Measurements from ENCODE around the gene CMIP.

Gene CMIP

GRCh38 chr16:81491541-81492188 is 47.1 kb downstream of the CMIP start:
- no peak for TF ChIP-seq CTCF (IDR thresholded peaks at IDR 0.05; ENCODE audit: low read depth, low read length)
- no peak for DNase-seq (ENCODE audit: low read depth in 2 of 2)
- H3K4me3 ChIP-seq (replicated peaks in 1 of 2; ENCODE audit: low read depth in 2 of 2, low read length in 2 of 2), result no peak overlapping the region

GRCh38 chr16:81492311-81492761 is 47.7 kb downstream of the CMIP start:
- no peak for DNase-seq (ENCODE audit: low read depth in 2 of 2)
- H3K4me3 ChIP-seq (replicated peaks in 1 of 2; ENCODE audit: low read depth in 2 of 2, low read length in 2 of 2), result no peak overlapping the region
- no peak for TF ChIP-seq CTCF (IDR thresholded peaks at IDR 0.05; ENCODE audit: low read depth, low read length)

- no peak for DNase-seq (ENCODE audit: low read depth in 2 of 2)
- TF ChIP-seq CTCF (IDR thresholded peaks at IDR 0.05; ENCODE audit: low read depth, low read length), result no peak
- H3K4me3 ChIP-seq (replicated peaks in 1 of 2; ENCODE audit: low read depth in 2 of 2, low read length in 2 of 2), result no peak overlapping the region
Measured at GRCh38 chr16:81492965-81493754, 48.6 kb downstream of the CMIP start.

GRCh38 chr16:81493755-81494433 is 49.3 kb downstream of the CMIP start:
- no peak overlapping the region for H3K4me3 ChIP-seq (replicated peaks in 1 of 2; ENCODE audit: low read depth in 2 of 2, low read length in 2 of 2)
- TF ChIP-seq CTCF (IDR thresholded peaks at IDR 0.05; ENCODE audit: low read depth, low read length), result no peak
- peak; percentile 41 to 80 for DNase-seq (ENCODE audit: low read depth in 2 of 2)

- no peak for TF ChIP-seq CTCF (IDR thresholded peaks at IDR 0.05; ENCODE audit: low read depth, low read length)
- H3K4me3 ChIP-seq (replicated peaks in 1 of 2; ENCODE audit: low read depth in 2 of 2, low read length in 2 of 2), result no peak overlapping the region
- DNase-seq (ENCODE audit: low read depth in 2 of 2), result no peak
Measured at GRCh38 chr16:81494434-81494806, 49.8 kb downstream of the CMIP start.

- DNase-seq (ENCODE audit: low read depth in 2 of 2), result no peak
- H3K4me3 ChIP-seq (replicated peaks in 1 of 2; ENCODE audit: low read depth in 2 of 2, low read length in 2 of 2), result no peak overlapping the region
- no peak for TF ChIP-seq CTCF (IDR thresholded peaks at IDR 0.05; ENCODE audit: low read depth, low read length)
Measured at GRCh38 chr16:81494888-81495287, 50.3 kb downstream of the CMIP start.

Measured in cardiac fibroblast (primary cell).